Left lung (tissue), 14 donors: ENCODE measurements around the gene UTP3. TPM values are rescaled to one million over a fixed set of nuclear protein-coding genes. Genes with fewer than 3 reads are reported as not detected.
"Not testable (repeated sequence)": the region's sequence is repeated elsewhere in the genome, so short reads cannot be mapped to it uniquely, and the experiment has no call there.

Source experiments
- ATAC-seq: fragments of 200-7000 bp; cut with Tn5 transposase; one replicate; pipeline ENCODE4 v1.9.1; 2020; ENCODE audit warnings: moderate library complexity
- DNase-seq, 4 donors: peaks; one replicate each; pipeline ENCODE4 v3.0.0-alpha.2; 2013 to 2020
- H3K27ac ChIP-seq, 2 donors: fragments of 200-600 bp; sonication (generic) in 1 of 2; one replicate each; pipeline versions ENCODE4 v1.5.0 to v1.8.0; 2020 to 2021
- H3K27me3 ChIP-seq, 2 donors: fragments of 200-600 bp; sonication (generic) in 1 of 2; one replicate each; pipeline versions ENCODE4 v1.5.0 to v1.8.0; 2020 to 2021
- H3K36me3 ChIP-seq, 2 donors: fragments of 200-600 bp; sonication (generic) in 1 of 2; one replicate each; pipeline versions ENCODE4 v1.5.0 to v1.8.0; 2020 to 2021
- H3K4me1 ChIP-seq, 2 donors: fragments of 200-600 bp; one replicate each; pipeline ENCODE4 v1.8.0; 2021
- H3K4me3 ChIP-seq, 2 donors: fragments of 200-600 bp; sonication (generic) in 1 of 2; one replicate each; pipeline versions ENCODE4 v1.5.0 to v1.8.0; 2020 to 2021; ENCODE audit warnings: mild to moderate bottlenecking in 1 of 2
- H3K9me3 ChIP-seq, 2 donors: fragments of 200-600 bp; sonication (generic) in 1 of 2; one replicate each; pipeline versions ENCODE4 v1.5.0 to v1.8.0; 2020 to 2021
- intact Hi-C, 2 donors: fragments of 100-400 bp; cut with DNase I; formaldehyde crosslinking; loops; one replicate each; pipeline versions ENCODE4 v1.11.2 to v1.14.2; 2022
- long read RNA-seq, 12 donors: library from polyadenylated mRNA in 2 of 12; unstranded in 2 of 12; transcript quantifications; one replicate each; pipeline ENCODE4 v2.0.0 and lab custom pipeline, GENCODE V29; 2019 to 2026
- polyA plus RNA-seq, 6 donors: library from polyadenylated mRNA; unstranded; fragments of 120-200 nt; gene quantifications; one replicate each; pipeline ENCODE4 v1.2.1, GENCODE V29; 2013; ENCODE audit not compliant: insufficient read length in 6 of 6
- total RNA-seq, 2 donors: library from RNA; stranded (reverse); fragmentation: NEBNext Ultra II Directional; extraction: Animal tissue kit (Norgen Biotek cat#: 25700); gene quantifications; one replicate each; pipeline ENCODE4 v1.2.1, GENCODE V29; 2021
- TF ChIP-seq, protein P1 (sequence below), 2 donors: fragments of 200-600 bp; sonication (generic) in 1 of 2; IDR thresholded peaks; one replicate each; pipeline versions ENCODE4 v1.5.0 to v1.8.0; 2021; ENCODE audit warnings: antibody characterized with exemption in 2 of 2
- donor health status: DM: no; HTN: yes; CAD: no.
- donor health status: DM: no; HTN: no; CAD: no.

UTP3 gene, protein sequence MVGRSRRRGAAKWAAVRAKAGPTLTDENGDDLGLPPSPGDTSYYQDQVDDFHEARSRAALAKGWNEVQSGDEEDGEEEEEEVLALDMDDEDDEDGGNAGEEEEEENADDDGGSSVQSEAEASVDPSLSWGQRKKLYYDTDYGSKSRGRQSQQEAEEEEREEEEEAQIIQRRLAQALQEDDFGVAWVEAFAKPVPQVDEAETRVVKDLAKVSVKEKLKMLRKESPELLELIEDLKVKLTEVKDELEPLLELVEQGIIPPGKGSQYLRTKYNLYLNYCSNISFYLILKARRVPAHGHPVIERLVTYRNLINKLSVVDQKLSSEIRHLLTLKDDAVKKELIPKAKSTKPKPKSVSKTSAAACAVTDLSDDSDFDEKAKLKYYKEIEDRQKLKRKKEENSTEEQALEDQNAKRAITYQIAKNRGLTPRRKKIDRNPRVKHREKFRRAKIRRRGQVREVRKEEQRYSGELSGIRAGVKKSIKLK
- total RNA-seq (10 to 100 TPM; 21.5 to 28.0 TPM), polyA plus RNA-seq (10 to 100 TPM; 30.4 to 36.6 (median 34.6) TPM)
- long read RNA-seq, donor 1, transcript UTP3-201 (1 exons, 2,073 nt), result major isoform, 41 of 41 reads
- long read RNA-seq, donor 1, partial matches to known transcripts, result 0 of 41 reads
- long read RNA-seq, donor 1, other reads (novel, unspliced or antisense), result 0 of 41 reads
- long read RNA-seq, donor 2, transcript UTP3-201 (1 exons, 2,073 nt), result major isoform, 46 of 46 reads
- long read RNA-seq, donor 2, partial matches to known transcripts, result 0 of 46 reads
- long read RNA-seq, donor 2, other reads (novel, unspliced or antisense), result 0 of 46 reads
- long read RNA-seq, donor 3, transcript UTP3-201 (1 exons, 2,073 nt), result major isoform, 19 of 19 reads
- long read RNA-seq, donor 3, partial matches to known transcripts, result 0 of 19 reads
- long read RNA-seq, donor 3, other reads (novel, unspliced or antisense), result 0 of 19 reads
- long read RNA-seq, donor 4, transcript UTP3-201 (1 exons, 2,073 nt), result major isoform, 11 of 11 reads
- long read RNA-seq, donor 4, partial matches to known transcripts, result 0 of 11 reads
- long read RNA-seq, donor 4, other reads (novel, unspliced or antisense), result 0 of 11 reads
- long read RNA-seq, donor 5, transcript UTP3-201 (1 exons, 2,073 nt), result major isoform, 25 of 25 reads
- long read RNA-seq, donor 5, partial matches to known transcripts, result 0 of 25 reads
- long read RNA-seq, donor 5, other reads (novel, unspliced or antisense), result 0 of 25 reads
- long read RNA-seq, donor 6, transcript UTP3-201 (1 exons, 2,073 nt), result major isoform, 16 of 16 reads
- long read RNA-seq, donor 6, partial matches to known transcripts, result 0 of 16 reads
- long read RNA-seq, donor 6, other reads (novel, unspliced or antisense), result 0 of 16 reads
- long read RNA-seq, donor 7, transcript UTP3-201 (1 exons, 2,073 nt), result major isoform, 13 of 13 reads
- long read RNA-seq, donor 7, partial matches to known transcripts, result 0 of 13 reads
- long read RNA-seq, donor 7, other reads (novel, unspliced or antisense), result 0 of 13 reads
- long read RNA-seq, donor 8, transcript UTP3-201 (1 exons, 2,073 nt), result major isoform, 22 of 22 reads
- long read RNA-seq, donor 8, partial matches to known transcripts, result 0 of 22 reads
- long read RNA-seq, donor 8, other reads (novel, unspliced or antisense), result 0 of 22 reads
- long read RNA-seq, donor 9, partial matches to known transcripts, result 0 of 1 reads
- long read RNA-seq, donor 9, other reads (novel, unspliced or antisense), result 0 of 1 reads
- long read RNA-seq, donor 10, partial matches to known transcripts, result 0 of 4 reads
- long read RNA-seq, donor 10, other reads (novel, unspliced or antisense), result 0 of 4 reads
- long read RNA-seq, donor 11, transcript UTP3-201 (1 exons, 2,073 nt), result major isoform, 28 of 28 reads
- long read RNA-seq, donor 11, partial matches to known transcripts, result 0 of 28 reads
- long read RNA-seq, donor 11, other reads (novel, unspliced or antisense), result 0 of 28 reads
- long read RNA-seq, donor 12, transcript UTP3-201 (1 exons, 2,073 nt), result major isoform, 16 of 16 reads
- long read RNA-seq, donor 12, partial matches to known transcripts, result 0 of 16 reads
- long read RNA-seq, donor 12, other reads (novel, unspliced or antisense), result 0 of 16 reads

DNA sequence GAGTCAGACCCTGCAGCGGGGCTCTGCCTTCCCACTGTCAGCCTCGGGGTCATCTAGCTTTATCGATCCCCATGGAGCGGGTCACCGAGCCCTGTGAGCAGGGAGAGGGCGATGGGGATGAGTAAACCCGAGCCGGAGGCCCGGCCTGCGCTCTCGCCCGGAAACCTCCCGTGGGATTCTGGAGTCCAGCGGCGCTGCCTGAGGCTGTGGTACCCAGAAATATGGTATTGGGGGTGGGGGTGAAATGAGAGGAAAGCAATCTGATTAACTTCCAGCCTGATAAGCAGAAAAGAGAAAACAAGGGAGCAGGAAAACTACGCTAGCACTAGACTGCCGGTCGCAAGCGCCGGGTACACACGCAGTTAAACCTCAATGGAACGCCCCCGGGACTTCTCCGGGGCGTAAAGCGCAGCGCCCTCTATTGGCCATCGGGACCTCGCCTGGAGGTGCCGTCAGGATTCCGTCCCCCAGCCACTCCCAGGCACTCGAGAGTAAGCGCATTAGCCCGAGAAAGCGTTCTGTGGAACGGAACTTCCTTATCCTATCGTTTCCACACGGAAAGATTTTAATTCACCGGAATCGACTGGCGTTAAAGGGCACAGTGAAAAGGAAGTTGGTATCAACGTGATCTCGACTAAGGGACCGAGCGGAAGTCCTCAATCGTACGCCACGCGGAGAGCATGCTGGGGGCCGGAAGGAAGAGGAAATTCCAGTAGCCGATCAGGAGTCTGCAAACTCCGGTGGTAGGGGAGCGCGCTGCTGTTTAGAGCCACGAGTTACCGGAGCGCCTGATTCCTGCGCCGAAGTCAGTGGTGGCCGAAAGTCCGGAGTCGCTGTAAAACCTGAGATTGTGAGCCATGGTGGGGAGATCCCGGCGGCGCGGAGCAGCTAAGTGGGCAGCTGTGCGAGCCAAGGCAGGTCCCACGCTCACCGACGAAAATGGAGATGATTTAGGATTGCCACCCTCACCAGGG lies at the start of gene UTP3:
UTP3 (plus strand) TSS at position 712 of the 974 bp plus-strand sequence; CDS start at position 858, 146 bp downstream.
- peaks cover 0 to 6% of the 10 kb centered on the region in 2 donors for H3K36me3 ChIP-seq
- DNase-seq, result peak; percentile 95 to 99 (median 97)
- TF ChIP-seq, protein P1, sequence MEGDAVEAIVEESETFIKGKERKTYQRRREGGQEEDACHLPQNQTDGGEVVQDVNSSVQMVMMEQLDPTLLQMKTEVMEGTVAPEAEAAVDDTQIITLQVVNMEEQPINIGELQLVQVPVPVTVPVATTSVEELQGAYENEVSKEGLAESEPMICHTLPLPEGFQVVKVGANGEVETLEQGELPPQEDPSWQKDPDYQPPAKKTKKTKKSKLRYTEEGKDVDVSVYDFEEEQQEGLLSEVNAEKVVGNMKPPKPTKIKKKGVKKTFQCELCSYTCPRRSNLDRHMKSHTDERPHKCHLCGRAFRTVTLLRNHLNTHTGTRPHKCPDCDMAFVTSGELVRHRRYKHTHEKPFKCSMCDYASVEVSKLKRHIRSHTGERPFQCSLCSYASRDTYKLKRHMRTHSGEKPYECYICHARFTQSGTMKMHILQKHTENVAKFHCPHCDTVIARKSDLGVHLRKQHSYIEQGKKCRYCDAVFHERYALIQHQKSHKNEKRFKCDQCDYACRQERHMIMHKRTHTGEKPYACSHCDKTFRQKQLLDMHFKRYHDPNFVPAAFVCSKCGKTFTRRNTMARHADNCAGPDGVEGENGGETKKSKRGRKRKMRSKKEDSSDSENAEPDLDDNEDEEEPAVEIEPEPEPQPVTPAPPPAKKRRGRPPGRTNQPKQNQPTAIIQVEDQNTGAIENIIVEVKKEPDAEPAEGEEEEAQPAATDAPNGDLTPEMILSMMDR (IDR thresholded peaks at IDR 0.05), result peak; percentile 93 to 95
- H3K4me3 ChIP-seq, result peak within 1 kb of the TSS; percentile 89 to 94
- ATAC-seq, result peak; percentile 99
- H3K9me3 ChIP-seq, result no peaks in the 10 kb centered on the region
- H3K27me3 ChIP-seq, result no peaks in the 10 kb centered on the region
- H3K4me1 ChIP-seq, result peaks cover 10 to 43% of the 10 kb centered on the region in 2 donors
- peak within 1 kb of the TSS; percentile 94 to 95 for H3K27ac ChIP-seq
- intact Hi-C loops, result no loop called here

DNA sequence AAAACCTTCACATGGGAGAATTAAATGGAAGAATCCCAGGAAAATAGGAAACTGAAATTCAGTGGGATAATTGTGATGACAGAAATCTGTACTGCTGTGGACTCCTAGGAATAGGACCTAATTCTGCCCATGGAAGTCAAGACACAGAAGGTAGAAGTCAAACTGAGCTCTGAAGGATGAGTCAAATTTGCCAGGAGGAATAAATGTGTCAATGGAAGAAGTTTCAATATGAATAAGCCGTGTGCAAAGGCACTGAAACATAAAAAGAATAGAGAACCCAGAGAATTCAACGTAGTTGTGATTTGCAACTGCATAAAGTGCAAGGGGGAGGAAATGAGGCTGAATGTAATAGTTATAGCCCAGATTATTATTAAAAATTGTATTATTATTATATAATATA lies 48.1 kb upstream of the UTP3 start:
- Histone ChIP-seq H3K27ac (no peak overlapping the region), H3K36me3 (no peaks in the 10 kb centered on the region), H3K4me1 (no peaks in the 10 kb centered on the region), H3K27me3 (no peaks in the 10 kb centered on the region), H3K4me3 (no peak overlapping the region), H3K9me3 (no peaks in the 10 kb centered on the region)
- intact Hi-C loops, result no loop called here
- TF ChIP-seq, protein P1 (IDR thresholded peaks at IDR 0.05), result no peak
- ATAC-seq (no peak), DNase-seq (no peak)

DNA sequence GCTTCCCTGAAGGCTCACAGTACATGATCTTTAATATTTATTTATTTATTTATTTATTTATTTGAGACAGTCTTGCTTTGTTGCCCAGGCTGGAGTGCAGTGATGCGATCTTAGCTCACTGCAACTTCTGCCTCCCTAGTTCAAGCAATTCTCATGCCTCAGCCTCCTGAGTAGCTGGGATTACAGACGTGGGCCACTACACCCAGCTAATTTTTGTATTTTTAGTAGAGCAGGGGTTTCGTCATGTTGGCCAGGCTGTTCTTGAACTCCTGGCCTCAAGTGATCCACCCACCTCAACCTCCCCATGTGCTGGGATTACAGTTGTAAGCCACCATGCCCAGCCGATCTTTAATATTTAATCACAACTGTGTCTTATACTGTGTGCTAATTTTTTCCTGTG lies 37.6 kb upstream of the UTP3 start:
- H3K27me3 ChIP-seq, DNase-seq, H3K4me1 ChIP-seq, H3K4me3 ChIP-seq, H3K9me3 ChIP-seq, H3K36me3 ChIP-seq, intact Hi-C loops, ATAC-seq, H3K27ac ChIP-seq: not testable (repeated sequence)

DNA sequence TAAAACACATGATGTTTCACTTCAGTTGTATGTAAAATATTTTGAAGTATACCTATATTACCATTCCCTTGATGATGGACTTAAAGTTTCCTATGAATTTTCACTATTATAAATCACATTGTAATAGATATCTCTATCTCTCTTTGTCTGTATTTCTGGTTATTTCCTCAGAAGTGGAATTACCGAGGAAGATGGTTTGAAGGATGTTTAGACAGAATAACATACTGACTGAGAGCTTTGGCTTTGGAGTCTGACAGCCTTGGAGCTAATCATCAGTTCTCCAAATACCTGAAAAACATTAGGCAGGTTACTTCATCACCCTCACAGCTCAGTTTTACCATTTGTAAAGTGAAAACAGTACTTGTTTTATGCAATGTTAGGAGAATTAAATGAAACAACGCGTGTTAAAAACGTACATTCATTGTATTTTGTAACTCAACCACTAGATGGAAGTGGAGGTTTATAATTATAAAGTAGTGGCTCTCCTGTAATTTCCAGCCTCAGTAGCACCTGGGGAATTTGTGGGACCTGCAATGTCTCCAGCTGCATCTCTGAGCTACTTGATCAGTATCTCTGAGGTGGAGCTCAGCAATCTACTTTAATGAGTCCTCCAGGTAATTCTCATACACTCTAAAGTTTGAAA lies 36.3 kb upstream of the UTP3 start:
- ATAC-seq, result peak; percentile 84
- no peak overlapping the region for H3K4me3 ChIP-seq
- no peaks in the 10 kb centered on the region for H3K27me3 ChIP-seq
- H3K9me3 ChIP-seq, result no peaks in the 10 kb centered on the region
- intact Hi-C loops, result no loop called here
- peak in 2 of 4 donors; percentile 26 to 36 for DNase-seq
- TF ChIP-seq, protein P1 (IDR thresholded peaks at IDR 0.05), result peak; percentile 42 to 45
- H3K36me3 ChIP-seq, result no peaks in the 10 kb centered on the region
- no peak overlapping the region for H3K27ac ChIP-seq
- H3K4me1 ChIP-seq, result no peaks in the 10 kb centered on the region
